GF-D8 (cell line): ENCODE results near the gene TMCO4.

Experiments
- DNase-seq: peaks from one replicate; lab custom pipeline; 2025; lab: John Stamatoyannopoulos, UW

The TMCO4 gene

DNA sequence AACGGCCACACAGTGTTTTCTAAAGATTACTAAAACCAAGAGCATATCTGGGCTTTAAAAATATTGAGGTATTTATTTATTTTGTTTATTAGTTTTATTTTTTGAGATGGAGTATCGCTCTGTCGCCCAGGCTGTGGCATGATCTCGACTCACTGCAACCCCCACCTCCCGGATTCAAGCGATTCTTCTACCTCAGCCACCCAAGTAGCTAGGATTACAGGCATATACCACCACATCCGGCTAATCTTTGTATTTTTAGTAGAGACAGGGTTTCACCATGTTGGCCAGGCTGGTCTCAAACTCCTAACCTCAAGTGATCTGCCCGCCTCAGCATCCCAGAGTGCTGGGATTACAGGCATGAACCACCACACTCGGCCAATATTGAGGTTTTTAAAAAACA is 23.9 kb downstream of the TMCO4 start:
- no peak for DNase-seq

- DNase-seq, result no peak
These were observed 24.4 kb downstream of the TMCO4 start for GRCh38 chr1:19775317-19775716.

GRCh38 chr1:19774180-19774785 is 25.4 kb downstream of the TMCO4 start:
- no peak for DNase-seq

DNA sequence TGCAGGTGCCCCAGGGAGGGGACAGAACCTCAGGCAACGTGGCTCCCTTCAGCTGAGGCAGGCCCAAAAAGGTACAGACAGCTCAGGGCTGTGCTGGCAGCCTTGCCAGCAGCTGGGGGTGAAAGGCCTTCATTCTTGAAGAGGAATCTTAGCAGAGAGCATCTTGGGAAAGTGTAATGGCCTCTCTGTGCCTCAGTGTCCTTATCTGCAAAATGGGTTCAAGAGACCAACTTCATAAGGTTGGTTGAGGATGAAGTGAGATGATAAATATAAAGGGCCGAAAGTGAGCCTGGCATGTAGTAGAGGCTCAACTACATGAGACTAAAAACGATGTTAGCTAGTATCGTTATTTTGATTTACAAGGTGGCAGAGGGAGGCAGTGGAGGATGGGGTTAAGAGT is 26.2 kb downstream of the TMCO4 start:
- no peak for DNase-seq

DNA sequence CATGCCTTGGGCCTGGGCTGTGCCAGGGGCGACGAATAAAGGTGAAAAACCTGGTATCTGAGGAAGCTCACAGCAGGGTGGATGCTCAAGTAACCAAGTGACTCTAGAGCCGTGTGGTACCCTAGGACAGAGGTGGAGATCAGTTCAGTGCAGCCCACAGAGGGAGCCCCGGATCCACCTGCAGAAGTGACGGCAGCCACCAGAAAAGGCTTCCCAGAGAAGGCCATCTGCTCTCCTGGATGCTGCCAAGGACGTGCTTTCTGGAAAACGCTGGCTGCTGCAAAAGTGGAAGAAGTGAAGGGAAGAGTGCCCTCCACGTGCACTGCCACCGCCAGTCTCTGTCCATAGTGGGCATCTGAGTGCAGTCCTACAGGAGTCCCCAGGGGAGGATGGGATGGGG is 27.7 kb downstream of the TMCO4 start:
- no peak for DNase-seq

DNA sequence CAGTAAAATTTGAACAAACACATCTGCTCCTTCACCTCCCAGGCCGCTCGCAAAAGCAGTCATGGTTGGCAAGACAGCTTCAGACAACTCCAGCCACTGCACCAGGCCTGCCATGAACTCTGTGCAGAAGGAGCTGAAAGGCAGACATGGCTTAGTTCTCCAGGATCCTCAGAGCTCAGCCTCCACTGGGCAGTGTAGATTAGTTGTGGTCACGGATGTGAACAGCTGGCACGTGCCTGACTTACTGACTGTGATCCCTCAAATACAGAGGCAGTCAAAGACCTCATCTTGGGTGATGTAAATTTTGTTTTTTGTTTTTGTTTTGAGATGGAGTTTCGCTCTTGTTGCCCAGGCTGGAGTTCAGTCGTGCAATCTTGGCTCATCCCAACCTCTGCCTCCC is 28.4 kb downstream of the TMCO4 start:
- DNase-seq, result no peak

DNA sequence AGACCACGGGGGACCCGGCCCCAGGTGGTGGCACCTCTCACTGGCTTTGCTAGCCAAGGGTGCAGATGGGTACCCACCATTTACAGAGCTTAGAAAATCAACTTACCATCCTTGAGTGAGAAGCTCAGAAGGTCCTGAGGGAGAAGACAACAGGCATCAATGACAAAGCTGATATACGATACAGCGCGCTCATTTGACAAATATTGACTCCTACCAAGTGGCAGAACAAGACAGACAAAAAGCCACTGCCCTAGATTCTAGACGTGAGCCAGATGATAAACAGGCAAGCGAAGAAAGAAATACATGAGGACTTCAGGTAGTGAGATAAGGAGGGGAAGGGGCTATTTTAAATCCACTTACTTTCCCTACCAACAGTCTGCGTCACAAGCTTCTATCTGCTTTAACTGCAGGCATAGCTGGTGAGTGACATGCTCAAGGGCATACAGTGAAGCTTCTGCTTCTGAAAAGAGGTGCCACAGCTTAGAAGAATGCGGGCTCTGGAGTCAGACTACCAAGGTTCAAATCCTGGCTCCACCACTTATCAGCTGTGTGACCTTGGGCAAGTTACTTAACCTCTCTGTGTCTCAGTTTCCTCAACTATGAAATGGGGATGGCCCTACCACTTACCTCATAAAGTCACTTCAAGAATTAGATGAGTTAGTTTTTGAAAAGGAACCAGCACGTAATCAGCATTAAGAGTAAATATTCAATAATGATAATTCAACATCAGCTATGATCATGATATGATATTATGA is 29.1 kb downstream of the TMCO4 start:
- DNase-seq, result no peak

DNA sequence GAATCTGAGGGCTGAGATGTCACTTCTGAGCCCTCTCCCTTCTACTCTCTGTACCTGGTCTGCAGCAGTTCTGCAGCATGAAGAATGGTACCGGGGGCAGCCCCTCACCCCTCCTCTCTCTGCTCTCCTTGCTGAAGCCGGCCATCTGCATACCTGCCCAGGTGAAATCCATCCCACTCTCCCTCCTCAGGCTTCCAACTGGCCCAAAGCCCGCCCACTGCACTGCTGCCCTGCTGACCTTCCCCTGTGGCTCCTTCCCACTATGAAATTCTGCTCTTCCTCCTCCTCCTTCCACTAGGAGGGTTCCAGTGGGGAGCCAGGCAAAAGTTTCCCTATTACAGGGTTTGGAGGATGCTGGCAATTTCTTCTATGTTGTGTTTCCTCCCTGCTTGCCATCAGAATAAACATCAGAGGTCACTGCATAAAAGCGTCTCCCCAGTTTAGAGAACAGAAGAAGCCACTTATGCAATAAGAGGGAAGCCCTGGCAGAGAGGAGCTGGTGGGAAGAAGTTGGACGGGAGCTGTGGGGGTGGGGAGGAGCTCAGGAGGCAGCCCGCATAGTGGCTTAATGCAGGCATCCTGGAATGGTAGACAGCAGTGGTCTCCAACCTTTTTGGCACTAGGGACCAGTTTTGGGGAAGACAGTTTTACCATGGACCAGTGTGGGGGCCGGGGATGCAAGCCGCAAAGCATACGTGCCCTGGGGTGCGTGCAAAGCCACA is 30.3 kb downstream of the TMCO4 start:
- no peak for DNase-seq

GRCh38 chr1:19768353-19769210 is 31.1 kb downstream of the TMCO4 start:
- DNase-seq, result no peak

DNA sequence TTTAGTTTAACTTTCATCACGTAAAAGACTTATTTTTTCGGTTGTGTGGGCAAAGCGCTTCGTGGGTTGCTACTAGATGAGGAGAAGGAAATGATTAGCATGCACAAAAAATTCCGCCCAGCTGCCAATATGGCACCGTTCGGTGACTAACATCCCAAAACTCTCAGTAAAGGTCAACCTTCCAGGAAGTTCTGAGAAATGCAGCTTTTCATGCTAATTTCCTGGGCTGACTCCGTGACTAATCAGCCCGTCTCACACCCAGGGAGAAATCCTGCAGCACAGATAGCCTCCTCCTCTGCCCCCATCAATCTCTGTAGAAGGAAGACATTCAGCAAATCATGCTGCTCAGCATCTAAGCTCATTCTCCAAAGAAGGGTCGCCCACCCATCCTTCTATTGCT is 34.1 kb downstream of the TMCO4 start:
- no peak for DNase-seq

DNA sequence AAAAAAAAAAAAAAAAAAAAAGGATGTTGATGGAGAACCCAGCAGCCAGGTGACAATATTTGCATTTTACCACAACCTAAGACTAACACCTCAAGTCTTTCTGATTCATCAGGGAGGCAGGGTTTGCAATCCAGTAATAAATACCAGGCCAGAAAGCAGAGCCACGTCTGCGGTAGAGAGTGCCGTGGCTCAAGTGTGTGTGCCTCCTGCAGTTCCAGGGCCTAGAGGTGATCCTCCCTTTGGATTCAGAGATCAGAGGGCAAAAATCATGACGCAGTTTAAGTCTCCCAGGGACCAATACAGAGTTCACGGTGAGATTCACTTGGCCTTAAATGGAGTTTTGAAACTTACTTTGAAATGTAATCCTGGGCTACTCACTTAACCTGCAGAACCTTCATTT is 34.9 kb downstream of the TMCO4 start:
- no peak for DNase-seq

- no peak for DNase-seq
These were observed 37.4 kb downstream of the TMCO4 start for GRCh38 chr1:19762175-19762779.

GRCh38 chr1:19759740-19760089 is 40.0 kb downstream of the TMCO4 start:
- no peak for DNase-seq

GRCh38 chr1:19758227-19758830 is 41.4 kb downstream of the TMCO4 start:
- DNase-seq, result no peak

DNA sequence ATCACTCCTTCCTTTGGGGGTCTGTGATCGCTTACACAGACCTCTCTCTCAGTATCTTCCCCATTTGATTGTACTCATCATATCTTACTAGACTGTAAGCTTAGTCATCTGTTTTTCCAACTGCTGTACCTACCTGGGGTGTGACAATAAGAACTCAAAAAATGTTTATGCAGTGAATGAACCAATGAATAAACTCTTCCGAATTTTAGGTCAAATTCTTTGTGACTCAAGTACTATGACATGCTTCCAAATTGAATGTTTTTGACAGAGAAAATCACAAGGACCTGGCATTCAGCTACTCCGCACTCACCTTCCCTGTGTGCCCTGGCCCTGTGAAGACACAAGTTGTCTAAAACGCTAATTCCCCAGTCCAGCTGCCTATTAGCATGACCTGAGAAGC is 42.1 kb downstream of the TMCO4 start:
- no peak for DNase-seq

DNA sequence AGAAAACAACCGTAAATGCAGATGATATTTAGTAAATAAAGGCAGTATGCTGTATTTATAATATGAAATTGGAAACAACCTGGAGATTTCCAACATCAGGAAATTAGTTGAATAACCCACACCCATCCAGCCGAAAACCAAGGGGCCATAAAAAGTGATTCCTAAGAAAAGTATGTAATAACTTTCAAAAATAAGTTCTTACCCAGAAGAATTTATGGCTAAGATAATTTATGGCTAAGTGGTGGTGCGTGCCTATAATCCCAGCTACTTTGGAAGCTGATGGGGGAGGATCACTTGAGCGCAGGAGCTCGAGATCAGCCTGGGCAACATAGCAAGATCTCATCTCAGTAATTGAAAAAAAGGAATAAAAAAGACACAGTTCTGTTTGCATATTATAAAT is 43.2 kb downstream of the TMCO4 start:
- no peak for DNase-seq

DNA sequence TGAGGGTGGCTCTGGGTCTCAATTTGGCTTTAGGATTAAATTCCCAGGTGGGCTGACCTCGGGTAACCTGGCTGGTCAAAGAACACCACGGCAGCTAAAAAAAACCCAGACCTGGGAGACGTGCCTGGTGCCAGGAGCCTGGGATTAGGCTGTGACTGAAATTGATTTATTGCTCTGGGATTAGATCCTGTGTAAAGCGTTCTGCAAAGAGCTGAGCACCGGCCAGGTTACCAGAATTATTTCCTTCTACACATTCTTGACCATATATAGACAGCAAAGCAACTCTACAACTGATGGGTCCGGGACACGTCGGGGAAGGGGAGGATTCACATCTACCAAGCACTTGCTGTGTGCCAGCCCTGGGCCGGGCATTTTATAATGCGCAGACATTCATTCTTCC is 45.2 kb downstream of the TMCO4 start:
- DNase-seq, result no peak

GRCh38 chr1:19752083-19752696 is 47.5 kb downstream of the TMCO4 start:
- DNase-seq, result no peak

- no peak for DNase-seq
These were observed 48.8 kb downstream of the TMCO4 start for GRCh38 chr1:19750882-19751276.

- no peak for DNase-seq
These were observed 49.4 kb downstream of the TMCO4 start for GRCh38 chr1:19750101-19750881.
